Fibroblast of skin of back (primary cell): ENCODE measurements around the gene SCART1.
"Not testable (repeated sequence)": the region's sequence is repeated elsewhere in the genome, so short reads cannot be mapped to it uniquely, and the experiment has no call there.

Experiments used
- DNase-seq: peaks from one replicate; pipeline ENCODE4 v3.0.0-alpha.2; 2013

Gene SCART1

DNA sequence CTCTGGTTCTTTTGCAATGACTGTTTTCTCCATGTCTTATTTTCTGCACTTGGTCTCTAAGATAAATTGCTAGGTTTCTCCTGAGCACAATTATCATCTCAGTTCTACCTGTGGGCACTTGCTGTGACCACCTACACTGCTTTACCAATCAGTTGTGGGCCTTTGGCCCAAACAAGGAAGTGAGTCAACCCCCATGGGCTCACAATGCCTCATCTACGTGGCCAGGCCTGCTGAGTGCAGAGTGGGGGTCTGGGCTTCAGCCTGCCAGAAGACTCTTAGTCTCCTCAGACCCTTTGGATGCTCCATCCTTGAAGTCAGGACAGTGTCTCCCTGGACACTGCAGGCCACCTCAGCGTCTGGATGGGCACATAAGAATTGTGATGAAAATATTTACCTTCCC is 20.3 kb downstream of the SCART1 start:
- no peak for DNase-seq

DNA sequence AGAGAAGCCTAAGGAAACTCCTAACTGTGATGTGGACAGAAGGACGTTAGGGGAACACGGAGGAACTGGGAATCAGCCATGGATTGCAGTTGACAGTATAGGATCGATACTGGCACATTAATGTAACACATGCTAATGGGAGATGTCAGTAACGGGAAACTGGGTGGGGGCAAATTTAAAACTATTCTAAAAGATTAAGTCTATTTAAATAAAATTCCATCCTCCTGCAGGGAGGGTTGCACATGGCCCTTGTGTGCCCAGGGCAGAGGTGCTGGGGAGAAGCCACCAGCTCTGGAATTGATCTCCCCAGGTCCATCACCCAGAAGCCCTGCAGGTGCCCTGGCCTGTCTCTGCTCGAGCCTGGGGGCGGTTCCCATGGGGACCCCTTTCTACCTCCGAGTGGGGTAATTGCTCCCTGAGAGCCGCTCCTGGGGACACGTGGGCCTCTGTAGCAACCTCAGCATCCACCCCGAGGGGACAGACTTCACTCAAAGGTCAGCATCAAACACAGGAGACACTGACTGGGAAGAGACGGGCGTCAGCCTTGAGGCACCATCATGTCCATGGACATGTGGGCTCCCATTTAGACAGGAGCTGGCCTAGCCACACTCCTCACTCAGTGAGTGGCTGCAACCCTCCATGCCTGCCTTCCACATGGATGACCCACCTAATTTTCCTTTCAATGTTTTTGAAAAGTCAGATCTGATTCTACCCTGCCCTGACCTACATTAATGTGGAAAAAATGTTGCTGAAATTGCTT is 21.1 kb downstream of the SCART1 start:
- DNase-seq: no peak

DNA sequence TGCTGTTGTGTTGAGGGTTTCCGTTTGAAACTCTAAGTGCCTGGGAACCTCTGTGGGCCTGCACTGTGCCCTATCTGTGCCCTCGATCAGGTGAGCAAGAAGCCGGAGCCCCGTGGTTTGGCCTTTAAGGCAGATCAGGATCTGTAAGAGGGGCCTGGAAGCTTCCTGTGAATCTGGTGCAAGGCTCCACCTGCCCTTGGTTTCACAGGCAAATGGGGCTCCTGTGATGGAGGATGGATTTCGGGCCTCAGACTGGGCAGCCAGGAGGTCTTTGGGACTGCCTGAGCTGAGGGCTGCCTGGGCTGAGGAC is 21.6 kb downstream of the SCART1 start:
- DNase-seq: no peak

DNA sequence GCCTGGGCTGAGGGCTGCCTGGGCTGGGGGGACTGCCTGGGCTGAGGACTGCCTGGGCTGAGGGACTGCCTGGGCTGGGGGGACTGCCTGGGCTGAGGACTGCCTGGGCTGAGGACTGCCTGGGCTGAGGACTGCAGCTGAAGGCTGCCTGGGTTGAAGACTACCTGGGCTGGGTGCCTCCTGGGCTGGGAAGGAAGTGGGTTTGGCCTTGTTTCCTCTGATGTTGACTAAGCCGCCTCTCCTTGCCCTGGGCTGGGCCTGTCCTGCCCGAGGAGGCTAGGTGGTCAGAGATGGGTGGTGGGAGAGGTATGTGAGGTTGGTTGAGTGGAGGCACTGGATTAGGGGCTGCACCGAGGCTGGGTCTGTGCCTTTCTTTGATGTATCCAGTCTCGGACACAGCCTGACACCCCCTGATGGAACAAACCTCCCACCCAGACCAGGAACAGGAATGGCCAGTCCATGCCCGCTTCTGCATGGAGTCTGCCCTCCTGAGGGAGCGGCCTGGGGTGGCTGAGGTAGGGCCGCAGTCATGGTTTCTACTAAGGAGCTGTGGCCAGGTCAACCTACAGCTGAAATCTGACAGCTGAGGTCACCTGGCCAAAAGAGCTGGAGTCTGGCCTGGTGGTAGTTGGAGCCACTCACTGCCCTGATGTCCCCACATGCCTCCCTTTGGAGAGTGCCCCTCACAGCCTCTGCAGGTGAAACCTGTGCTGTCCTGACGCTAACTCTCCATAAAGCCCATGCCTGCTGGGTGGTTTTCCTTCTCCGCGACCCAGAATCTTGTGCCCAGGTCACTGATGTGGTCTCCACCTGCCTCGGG is 22.3 kb downstream of the SCART1 start:
- no peak for DNase-seq

DNA sequence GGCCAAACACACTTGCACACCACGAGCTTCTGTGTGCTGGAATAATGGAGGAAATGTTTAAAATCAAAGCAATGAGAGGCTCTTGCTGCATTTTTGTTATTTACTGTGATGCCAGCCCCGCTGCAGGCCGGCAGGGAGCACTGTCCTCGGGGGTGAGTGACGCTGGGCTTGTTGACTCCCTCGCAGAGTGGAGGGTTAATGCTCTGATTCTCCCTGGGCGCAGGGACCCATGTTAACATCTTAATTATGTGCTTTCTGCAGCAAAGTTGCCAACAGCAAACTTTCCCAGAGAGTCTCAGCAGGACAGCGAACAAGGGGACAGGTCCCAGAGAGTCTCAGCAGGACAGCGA is 22.9 kb downstream of the SCART1 start:
- no peak for DNase-seq

DNA sequence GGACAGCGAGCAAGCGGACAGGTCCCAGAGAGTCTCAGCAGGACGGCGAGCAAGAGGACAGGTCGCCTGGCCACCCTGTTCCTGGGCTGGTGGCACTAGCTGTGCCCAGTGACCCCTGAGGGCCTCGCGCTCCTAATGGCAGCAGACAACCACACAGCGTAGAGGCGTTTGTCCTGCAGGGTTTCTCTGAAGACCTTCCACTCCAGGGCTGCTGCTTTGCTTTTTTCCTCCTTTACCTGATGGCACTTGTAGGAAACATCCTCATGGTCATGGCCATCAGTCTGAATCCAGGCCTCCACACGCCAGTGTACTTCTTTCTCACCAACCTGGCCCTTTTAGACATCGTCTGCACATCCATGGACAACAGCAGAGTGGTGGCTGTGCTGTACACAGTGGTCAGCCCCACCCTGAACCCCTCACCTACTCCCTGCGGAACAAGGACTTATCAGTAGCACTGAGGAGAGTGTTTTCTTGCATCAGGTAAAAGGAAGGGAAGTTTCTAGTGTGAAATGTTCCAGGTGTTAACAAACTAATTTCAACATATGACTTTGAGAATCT is 27.4 kb downstream of the SCART1 start:
- no peak for DNase-seq

DNA sequence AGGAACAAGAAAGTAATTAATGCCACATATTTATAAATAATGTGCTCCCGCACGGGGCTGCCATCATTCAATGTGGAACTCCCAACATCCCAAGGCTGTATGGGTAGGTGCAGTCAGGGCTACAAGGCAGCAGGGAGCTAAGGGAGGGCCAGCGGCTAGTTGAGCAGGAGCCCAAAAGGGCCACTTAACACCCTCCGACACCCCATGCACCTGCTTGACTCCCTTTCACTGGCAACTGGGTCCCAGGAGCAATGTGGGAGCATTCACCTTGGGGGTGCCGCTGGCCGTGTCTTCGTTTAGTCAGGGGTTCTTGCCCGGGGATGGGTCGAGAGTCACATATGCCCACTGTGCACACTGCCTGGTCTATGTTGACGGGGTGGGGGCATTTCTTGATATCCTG is 27.9 kb downstream of the SCART1 start:
- no peak for DNase-seq

DNA sequence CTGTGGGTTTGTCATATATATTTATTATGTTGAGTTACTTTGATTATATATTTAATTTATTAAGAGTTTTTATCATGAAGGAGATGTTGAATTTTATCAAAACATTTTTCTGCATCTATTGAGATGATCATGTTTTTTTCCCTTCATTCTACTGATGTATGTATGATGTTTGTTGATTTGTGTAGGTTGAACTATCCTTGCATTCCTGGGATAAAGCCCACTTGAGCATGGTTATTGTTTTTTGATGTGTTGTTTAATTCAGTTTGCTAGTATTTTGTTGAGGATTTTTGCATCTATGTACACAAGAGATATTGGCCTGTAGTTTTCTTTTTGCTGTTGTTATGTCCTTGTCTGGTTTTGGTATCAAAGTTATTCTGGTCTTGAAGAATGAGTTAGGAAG is 31.1 kb downstream of the SCART1 start:
- DNase-seq: no peak

DNA sequence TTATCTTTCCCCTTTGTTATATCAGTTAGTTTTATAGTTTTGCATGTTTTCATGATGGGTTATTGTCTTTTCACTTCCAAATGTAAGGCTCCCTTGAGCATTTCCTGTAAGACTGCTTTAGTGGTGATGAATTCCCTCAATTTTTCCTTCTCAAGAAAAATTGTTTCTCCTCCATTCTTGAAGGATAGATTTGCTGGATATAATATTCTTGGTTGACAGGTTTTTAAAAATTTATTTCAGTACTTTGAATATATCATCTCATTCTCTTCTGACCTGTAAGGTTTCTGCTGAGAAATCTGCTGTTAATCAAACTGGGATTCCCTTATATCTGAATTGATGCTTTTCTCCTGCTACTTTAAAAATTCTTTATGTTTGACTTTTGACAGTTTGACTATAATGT is 33.3 kb downstream of the SCART1 start:
- DNase-seq: no peak

DNA sequence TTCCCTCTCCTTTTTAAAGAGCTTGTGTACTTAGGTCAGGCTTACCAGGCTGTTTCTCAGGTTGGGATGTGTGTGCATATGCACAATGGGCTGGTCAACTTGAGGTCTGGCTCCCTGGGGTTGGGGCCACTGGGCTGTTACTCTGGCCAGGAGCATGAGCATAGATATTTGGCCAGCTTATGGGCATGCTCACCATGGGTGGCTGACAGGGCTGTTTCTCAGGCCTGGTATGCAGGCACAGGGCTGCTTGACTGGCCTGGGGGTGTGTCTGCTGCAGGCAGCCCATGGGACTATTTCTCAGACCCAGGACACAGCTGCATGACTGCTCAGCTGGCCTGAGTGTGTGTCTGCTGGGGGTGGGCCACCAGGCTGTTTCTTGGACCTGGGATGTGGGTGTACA is 34.6 kb downstream of the SCART1 start:
- no peak for DNase-seq

DNA sequence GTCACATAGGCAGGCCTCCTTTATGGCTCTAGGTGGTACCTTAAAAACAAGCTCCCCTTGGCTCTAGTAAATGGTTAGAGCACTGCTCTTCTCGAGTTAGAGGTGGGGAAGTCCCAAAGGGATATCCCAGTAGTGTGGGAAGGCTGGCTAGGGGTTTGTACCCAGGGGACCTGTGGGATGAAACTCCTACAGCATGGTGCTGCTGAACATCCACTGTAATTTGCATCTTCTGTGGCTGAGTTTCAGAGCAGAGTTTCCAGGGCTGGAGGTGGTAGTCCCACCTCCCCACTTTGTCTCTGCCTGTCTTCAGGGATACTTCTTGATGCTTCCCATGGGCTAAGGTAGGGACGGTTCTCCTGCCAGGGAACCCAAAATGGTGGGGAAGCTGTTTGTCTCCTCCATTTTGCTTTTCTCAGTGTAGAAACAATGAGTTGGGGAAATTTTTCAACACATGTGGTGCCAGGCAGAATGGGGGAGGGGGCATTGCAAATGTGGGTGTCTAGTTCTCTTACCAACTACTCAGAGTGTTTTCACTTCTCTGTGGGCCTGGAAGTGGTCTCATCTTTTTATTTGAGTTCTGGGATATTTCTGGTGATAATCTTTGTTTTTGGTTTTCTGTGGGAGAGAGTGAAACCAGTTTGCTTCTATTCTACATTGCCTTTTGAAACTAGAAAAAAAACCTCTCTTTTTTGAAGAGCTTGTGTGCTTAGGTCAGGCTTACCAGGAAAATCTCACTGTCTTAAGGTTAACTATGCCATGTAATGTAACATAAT is 36.3 kb downstream of the SCART1 start:
- DNase-seq: no peak

DNA sequence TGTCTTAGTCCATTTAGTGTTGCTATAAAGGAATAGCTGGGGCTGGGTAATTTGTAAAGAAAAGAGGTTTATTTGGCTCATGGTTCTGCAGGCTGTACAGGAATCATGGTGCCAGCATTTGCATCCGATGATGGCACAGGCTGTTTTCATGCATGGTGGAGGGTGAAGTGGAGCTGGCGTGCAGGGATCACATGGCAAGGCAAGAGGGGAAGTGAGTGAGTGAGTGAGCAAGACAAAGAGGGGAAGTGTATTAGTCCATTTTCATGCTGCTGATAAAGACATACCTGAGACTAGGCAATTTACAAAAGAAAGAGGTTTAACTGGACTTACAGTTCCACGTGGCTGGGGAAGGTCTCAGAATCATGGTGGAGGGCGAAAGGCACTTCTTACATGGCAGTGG is 39.8 kb downstream of the SCART1 start:
- not testable (repeated sequence) for DNase-seq

DNA sequence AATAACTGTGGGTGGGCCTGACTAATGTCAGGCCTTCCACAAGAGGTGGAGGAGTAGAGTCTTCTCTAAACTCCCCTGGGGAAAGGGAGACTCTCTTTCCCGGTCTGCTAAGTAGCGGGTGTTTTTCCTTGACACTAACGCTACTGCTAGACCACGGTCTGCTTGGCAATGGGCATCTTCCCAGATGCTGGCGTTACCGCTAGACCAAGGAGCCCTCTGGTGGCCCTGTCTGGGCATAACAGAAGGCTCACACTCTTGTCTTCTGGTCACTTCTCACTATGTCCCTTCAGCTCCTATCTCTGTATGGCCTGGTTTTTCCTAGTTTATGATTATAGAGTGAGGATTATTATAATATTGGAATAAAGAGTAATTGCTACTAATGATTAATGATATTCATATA is 43.6 kb downstream of the SCART1 start:
- DNase-seq: peak; percentile 15

DNA sequence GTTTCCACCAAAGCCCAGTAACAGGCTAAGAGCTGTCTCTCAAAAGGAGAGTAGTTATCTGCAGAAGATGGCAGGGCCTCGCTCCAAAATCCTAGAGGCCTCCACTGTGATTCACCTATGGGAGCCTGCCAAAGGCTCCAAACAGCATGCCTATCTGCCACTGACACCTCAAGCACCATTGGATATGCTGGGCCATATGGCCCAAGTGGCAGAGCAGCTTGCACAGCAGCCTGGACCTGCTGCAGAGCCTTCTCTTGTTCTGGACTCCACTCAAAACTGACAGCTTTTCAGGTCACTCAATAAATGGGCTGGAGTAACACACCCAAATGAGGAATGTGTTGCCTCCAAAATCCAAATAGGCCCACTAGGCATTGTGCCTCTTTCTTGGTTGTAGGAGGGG is 45.4 kb downstream of the SCART1 start:
- not testable (repeated sequence) for DNase-seq

DNA sequence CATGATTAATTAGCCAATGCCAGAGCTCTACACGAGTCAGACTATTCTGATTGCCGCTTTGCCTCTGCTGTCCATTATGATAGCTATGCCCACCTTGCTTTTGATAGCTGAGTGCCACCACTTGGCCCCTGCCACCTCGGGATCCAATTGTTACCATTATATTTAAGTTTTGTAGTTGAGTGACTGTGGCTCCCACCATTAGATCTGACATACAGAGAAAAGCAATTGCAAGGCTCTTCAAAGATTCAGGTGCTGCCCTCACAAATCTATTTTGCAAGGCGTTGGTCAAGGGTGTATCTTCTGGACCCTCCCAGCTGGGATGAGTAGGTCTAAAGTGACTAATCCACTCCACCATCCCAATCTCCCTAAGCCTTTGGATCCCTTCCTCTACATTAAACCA is 47.2 kb downstream of the SCART1 start:
- DNase-seq: not testable (repeated sequence)

DNA sequence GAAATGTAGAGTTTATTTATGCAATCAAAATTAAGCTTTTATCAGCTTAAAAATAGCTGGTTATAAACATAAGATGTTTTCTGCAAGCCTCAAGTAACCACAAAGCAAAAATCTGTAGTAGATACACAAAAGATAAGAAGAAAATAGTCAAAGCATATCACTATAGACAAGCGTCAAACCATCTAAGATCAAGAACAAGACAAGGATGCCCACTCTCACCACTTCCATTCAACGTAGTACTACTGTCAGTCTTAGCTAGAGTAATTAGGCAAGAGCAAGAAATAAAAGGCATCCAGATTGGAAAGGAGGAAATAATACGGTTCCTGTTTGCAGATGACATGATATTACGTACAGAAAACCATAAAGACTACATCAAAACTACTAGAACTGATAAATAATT is 56.0 kb downstream of the SCART1 start:
- DNase-seq: no peak

DNA sequence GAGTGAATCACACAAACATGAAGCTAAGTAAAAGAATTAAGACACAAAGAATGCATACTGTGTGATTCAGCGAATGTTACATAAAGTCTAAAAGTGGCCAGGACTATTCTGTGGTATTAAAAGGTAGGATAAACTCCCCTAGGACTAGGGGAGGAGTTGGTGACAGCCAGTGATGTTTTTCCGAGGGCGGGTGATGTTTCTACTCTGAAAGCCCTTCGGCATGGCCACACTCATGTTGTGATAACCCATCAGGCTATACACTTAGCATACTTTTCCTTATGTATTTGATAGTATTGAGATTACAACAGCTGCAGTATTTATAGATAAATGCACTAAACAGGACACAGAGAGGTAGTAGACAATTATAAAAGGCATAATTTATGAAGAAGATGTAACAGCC is 57.7 kb downstream of the SCART1 start:
- DNase-seq: no peak

DNA sequence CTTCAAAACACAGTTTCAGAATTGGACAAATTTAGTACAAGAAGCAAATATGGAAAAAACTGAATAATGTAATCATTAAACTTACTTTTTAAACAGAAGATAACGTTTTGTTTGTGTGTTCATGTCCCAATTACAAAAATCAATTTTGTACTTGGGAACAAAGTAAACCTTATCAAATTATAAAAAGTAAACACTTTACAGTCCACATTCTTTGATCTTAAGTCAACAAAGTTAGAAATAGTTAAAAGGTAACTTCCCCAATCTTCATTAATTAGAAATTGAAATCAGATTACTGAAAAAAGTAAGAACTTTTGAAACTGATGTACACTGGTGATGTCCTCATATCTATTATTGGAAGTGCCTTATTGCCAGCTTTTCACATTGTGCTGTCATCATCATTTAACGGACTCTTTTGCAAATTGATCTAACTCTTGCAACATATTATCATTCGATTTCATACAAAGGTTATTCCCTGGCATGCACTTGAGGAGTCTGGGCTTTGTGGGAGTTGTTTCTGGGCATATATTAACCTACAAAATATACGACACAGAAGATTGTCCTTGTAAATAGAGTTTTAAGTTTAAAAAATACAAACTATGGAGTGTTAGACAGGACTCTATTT is 58.3 kb downstream of the SCART1 start:
- no peak for DNase-seq

DNA sequence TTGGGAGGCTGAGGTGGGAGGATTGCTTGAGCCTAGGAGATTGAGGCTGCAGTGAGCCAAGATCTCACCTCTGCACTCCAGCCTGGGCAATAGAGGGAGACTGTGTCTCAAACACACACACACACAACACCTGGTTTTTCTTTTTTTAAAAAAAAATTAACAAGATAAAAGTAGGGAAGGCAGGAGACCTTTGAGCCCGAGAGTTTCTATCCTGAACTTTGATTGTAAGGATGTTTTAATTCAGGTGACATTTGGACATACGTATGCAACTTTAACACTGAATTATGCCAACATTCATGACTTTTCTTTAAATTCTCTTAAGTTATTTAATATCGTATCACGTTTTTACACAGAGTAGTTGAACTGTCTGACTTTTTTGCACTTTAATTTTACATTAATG is 61.7 kb downstream of the SCART1 start:
- DNase-seq: no peak

DNA sequence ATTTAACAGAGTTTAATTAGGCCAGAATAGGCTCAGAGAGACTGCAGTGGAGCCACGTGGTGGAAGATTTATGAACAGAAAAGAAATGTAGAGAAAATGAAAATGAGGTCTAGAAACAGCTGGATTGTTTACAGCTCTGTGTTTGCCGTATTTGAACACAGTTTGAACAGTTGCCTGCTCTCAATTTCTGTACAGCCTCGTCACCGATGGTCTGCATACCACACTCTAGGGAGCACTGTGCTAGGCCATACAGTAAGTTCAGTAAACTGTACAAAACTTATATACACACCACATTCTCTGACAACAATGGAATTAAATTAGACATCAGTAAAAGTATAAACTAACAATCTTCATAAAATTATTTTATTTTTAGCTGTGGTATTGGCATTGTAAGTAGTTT is 62.3 kb downstream of the SCART1 start:
- DNase-seq: no peak

DNA sequence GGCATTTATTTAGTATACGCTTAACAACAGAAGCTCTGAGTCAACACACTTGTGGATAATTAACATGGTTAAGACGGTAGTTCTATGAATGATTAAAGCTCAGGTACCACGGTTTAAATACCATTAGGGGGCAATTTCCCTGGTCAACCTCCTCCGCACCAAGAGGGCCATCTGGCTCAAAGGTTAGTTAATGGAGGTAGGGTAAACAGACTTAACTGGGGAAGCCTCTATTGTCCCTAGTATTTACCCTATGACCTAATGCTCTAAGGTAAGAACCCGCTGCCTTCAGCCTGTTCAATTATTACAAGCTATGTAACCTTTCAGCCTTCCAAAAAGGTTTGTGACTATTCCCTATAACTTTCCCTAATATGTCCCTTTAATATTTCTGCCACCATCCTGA is 64.8 kb downstream of the SCART1 start:
- DNase-seq: not testable (repeated sequence)
